Central memory CD4-positive, alpha-beta T cell (primary cell): ENCODE measurements around the gene GALK2.
"Not testable (repeated sequence)": the region's sequence is repeated elsewhere in the genome, so short reads cannot be mapped to it uniquely, and the experiment has no call there.

Experiments
- DNase-seq: peaks from one replicate; pipeline ENCODE4 v3.0.0; 2022

The GALK2 gene

GRCh38 chr15:49168016-49168415 lies 2.0 kb upstream of the GALK2 start:
- no peak for DNase-seq

- no peak for DNase-seq
These were observed 1.7 kb downstream of the GALK2 start for GRCh38 chr15:49171790-49172189.

GRCh38 chr15:49174902-49175301 lies 4.9 kb downstream of the GALK2 start:
- DNase-seq: no peak

GRCh38 chr15:49175582-49176397 lies 5.7 kb downstream of the GALK2 start:
- DNase-seq: not testable (repeated sequence)

GRCh38 chr15:49178497-49178896 lies 8.4 kb downstream of the GALK2 start:
- no peak for DNase-seq

GRCh38 chr15:49179433-49180190 lies 9.6 kb downstream of the GALK2 start:
- no peak for DNase-seq

GRCh38 chr15:49182128-49182527 lies 12.1 kb downstream of the GALK2 start:
- DNase-seq: no peak

GRCh38 chr15:49183741-49184140 lies 13.7 kb downstream of the GALK2 start:
- DNase-seq: not testable (repeated sequence)

GRCh38 chr15:49185473-49185872 lies 15.4 kb downstream of the GALK2 start:
- no peak for DNase-seq

GRCh38 chr15:49187549-49188245 lies 17.6 kb downstream of the GALK2 start:
- no peak for DNase-seq

GRCh38 chr15:49188933-49189332 lies 18.9 kb downstream of the GALK2 start:
- DNase-seq: no peak

GRCh38 chr15:49189631-49190030 lies 19.6 kb downstream of the GALK2 start:
- no peak for DNase-seq

- no peak for DNase-seq
These were observed 20.5 kb downstream of the GALK2 start for GRCh38 chr15:49190586-49190985.

- no peak for DNase-seq
These were observed 21.8 kb downstream of the GALK2 start for GRCh38 chr15:49191892-49192291.

- DNase-seq: no peak
These were observed 26.8 kb downstream of the GALK2 start for GRCh38 chr15:49196856-49197255.

GRCh38 chr15:49199666-49200065 lies 29.6 kb downstream of the GALK2 start:
- no peak for DNase-seq

GRCh38 chr15:49200347-49200746 lies 30.3 kb downstream of the GALK2 start:
- no peak for DNase-seq

GRCh38 chr15:49208102-49208501 lies 38.1 kb downstream of the GALK2 start:
- DNase-seq: not testable (repeated sequence)

- DNase-seq: no peak
These were observed 42.9 kb downstream of the GALK2 start for GRCh38 chr15:49212897-49213296.

- DNase-seq: no peak
These were observed 46.0 kb downstream of the GALK2 start for GRCh38 chr15:49215768-49216739.

GRCh38 chr15:49223536-49224274 lies 53.7 kb downstream of the GALK2 start:
- DNase-seq: no peak
